ENCODE results near the gene C2CD4D. TPM values are rescaled to one million over a fixed set of nuclear protein-coding genes. Genes with fewer than 3 reads are reported as not detected.

C2CD4D gene
- polyA plus RNA-seq, 1 donor (not counting 4 experiments of a cell fraction or from before 2014, with no cell fraction given), result 0.05 TPM

- Histone ChIP-seq H3K4me3 (ENCODE audit: control insufficient read depth in 2 of 3, extremely low read depth in 1 of 3, insufficient read depth in 2 of 3, low read depth in 1 of 3, low read length in 3 of 3) (no peak overlapping the region), H3K9me3 (ENCODE audit: control insufficient read depth, low read depth, low read length) (no peaks in the 10 kb centered on the region), H3K4me2 (ENCODE audit: control insufficient read depth, extremely low read depth, insufficient read depth, low read depth, low read length) (no peak overlapping the region), H3K9me1 (ENCODE audit: control insufficient read depth, extremely low read depth, insufficient read depth, low read length) (no peaks in the 10 kb centered on the region), H3K79me2 (ENCODE audit: control insufficient read depth, insufficient read depth, low read length) (no peaks in the 10 kb centered on the region), H3K27ac (ENCODE audit: control insufficient read depth, insufficient read depth, low read length) (no peak overlapping the region), H3K9ac (ENCODE audit: control insufficient read depth, extremely low read depth, insufficient read depth, low read length) (no peak overlapping the region), H2AFZ (ENCODE audit: control insufficient read depth, low read length) (no peak overlapping the region), H4K20me1 (ENCODE audit: control insufficient read depth, extremely low read depth, insufficient read depth, low read length) (no peaks in the 10 kb centered on the region), H3K36me3 (ENCODE audit: control insufficient read depth in 2 of 2, extremely low read depth in 1 of 2, insufficient read depth in 2 of 2, low read length in 2 of 2) (no peaks in the 10 kb centered on the region), H3K4me1 (ENCODE audit: control insufficient read depth, extremely low read depth, insufficient read depth, low read length) (peaks cover 7% of the 10 kb centered on the region), H3K27me3 (ENCODE audit: control insufficient read depth, extremely low read depth, insufficient read depth, low read length) (peaks cover 5% of the 10 kb centered on the region)
- TF ChIP-seq, protein P1, sequence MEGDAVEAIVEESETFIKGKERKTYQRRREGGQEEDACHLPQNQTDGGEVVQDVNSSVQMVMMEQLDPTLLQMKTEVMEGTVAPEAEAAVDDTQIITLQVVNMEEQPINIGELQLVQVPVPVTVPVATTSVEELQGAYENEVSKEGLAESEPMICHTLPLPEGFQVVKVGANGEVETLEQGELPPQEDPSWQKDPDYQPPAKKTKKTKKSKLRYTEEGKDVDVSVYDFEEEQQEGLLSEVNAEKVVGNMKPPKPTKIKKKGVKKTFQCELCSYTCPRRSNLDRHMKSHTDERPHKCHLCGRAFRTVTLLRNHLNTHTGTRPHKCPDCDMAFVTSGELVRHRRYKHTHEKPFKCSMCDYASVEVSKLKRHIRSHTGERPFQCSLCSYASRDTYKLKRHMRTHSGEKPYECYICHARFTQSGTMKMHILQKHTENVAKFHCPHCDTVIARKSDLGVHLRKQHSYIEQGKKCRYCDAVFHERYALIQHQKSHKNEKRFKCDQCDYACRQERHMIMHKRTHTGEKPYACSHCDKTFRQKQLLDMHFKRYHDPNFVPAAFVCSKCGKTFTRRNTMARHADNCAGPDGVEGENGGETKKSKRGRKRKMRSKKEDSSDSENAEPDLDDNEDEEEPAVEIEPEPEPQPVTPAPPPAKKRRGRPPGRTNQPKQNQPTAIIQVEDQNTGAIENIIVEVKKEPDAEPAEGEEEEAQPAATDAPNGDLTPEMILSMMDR (optimal IDR thresholded peaks at IDR 0.05 in 1 of 3, IDR thresholded peaks at IDR 0.05 in 1 of 3, conservative IDR thresholded peaks at IDR 0.05 in 1 of 3; ENCODE audit: extremely low read depth in 1 of 3, insufficient read depth in 2 of 3, low read length in 3 of 3), result no peak
- no peak for TF ChIP-seq EZH2 (IDR thresholded peaks at IDR 0.05; ENCODE audit: low read length)
- FAIRE-seq, result no peak
- dilution Hi-C loops (cut with MboI; ENCODE audit: extremely low pct_ligation_motif_present, low sequenced_read_pairs), result no loop called here
- DNase-seq (ENCODE audit: low read depth, low spot score), result no peak
Measured at GRCh38 chr1:151846686-151847237, 7.1 kb upstream of the C2CD4D start.

GRCh38 chr1:151846062-151846568 lies 6.5 kb upstream of the C2CD4D start:
- TF ChIP-seq, protein P1 (optimal IDR thresholded peaks at IDR 0.05 in 1 of 3, IDR thresholded peaks at IDR 0.05 in 1 of 3, conservative IDR thresholded peaks at IDR 0.05 in 1 of 3; ENCODE audit: extremely low read depth in 1 of 3, insufficient read depth in 2 of 3, low read length in 3 of 3), result no peak
- no peak for TF ChIP-seq EZH2 (IDR thresholded peaks at IDR 0.05; ENCODE audit: low read length)
- no peak overlapping the region for H3K4me2 ChIP-seq (ENCODE audit: control insufficient read depth, extremely low read depth, insufficient read depth, low read depth, low read length)
- no peak overlapping the region for H3K4me3 ChIP-seq (ENCODE audit: control insufficient read depth in 2 of 3, extremely low read depth in 1 of 3, insufficient read depth in 2 of 3, low read depth in 1 of 3, low read length in 3 of 3)
- no peaks in the 10 kb centered on the region for H3K9me3 ChIP-seq (ENCODE audit: control insufficient read depth, low read depth, low read length)
- peaks cover 5% of the 10 kb centered on the region for H3K27me3 ChIP-seq (ENCODE audit: control insufficient read depth, extremely low read depth, insufficient read depth, low read length)
- dilution Hi-C loops (cut with MboI; ENCODE audit: extremely low pct_ligation_motif_present, low sequenced_read_pairs), result no loop called here
- no peaks in the 10 kb centered on the region for H3K9me1 ChIP-seq (ENCODE audit: control insufficient read depth, extremely low read depth, insufficient read depth, low read length)
- no peak overlapping the region for H3K27ac ChIP-seq (ENCODE audit: control insufficient read depth, insufficient read depth, low read length)
- no peaks in the 10 kb centered on the region for H4K20me1 ChIP-seq (ENCODE audit: control insufficient read depth, extremely low read depth, insufficient read depth, low read length)
- no peak overlapping the region for H3K9ac ChIP-seq (ENCODE audit: control insufficient read depth, extremely low read depth, insufficient read depth, low read length)
- H3K4me1 ChIP-seq (ENCODE audit: control insufficient read depth, extremely low read depth, insufficient read depth, low read length), result peaks cover 7% of the 10 kb centered on the region
- H3K36me3 ChIP-seq (ENCODE audit: control insufficient read depth in 2 of 2, extremely low read depth in 1 of 2, insufficient read depth in 2 of 2, low read length in 2 of 2), result no peaks in the 10 kb centered on the region
- DNase-seq (ENCODE audit: low read depth, low spot score), result no peak
- no peaks in the 10 kb centered on the region for H3K79me2 ChIP-seq (ENCODE audit: control insufficient read depth, insufficient read depth, low read length)
- H2AFZ ChIP-seq (ENCODE audit: control insufficient read depth, low read length), result no peak overlapping the region
- no peak for FAIRE-seq
